ENCODE results near the gene LSM10.

LSM10 gene

DNA sequence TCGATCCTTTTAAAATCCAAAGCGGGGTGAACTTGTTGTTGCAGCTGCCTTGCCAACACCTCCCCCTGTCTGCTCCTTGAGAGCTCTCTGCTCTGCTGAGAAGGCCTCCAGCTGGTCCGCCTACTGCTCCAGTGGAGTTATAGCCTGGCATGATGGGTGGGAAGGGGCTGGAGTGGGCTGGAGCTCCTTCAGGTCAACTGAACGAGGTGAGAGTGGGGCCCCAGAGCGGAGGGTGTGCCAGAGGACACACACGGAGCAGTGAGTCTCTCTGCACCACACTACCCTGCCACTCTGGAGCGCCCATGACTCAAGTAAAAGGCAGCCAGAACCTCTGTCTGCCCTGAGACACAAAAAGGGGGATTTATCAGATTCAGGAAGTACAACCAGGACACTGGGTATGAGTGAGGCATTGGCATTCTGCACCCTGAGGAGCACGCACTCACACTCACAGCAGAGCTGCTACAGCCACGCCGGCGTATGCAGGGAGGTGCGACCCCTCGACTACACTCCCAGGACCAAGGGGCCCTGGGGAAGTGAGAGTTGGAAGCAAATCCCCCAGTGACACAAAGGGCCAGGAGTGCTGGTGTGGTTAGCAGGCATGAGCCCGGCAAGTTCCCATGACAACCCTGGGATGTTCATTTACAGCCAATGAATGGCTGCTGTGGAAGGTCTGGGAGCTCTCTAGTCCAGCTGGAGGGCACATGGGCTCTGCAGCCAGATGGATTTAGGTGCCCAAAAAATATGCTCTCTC is 46.3 kb downstream of the LSM10 start:
- peak; percentile 32 for DNase-seq (ENCODE audit: low read depth, low spot score)

DNA sequence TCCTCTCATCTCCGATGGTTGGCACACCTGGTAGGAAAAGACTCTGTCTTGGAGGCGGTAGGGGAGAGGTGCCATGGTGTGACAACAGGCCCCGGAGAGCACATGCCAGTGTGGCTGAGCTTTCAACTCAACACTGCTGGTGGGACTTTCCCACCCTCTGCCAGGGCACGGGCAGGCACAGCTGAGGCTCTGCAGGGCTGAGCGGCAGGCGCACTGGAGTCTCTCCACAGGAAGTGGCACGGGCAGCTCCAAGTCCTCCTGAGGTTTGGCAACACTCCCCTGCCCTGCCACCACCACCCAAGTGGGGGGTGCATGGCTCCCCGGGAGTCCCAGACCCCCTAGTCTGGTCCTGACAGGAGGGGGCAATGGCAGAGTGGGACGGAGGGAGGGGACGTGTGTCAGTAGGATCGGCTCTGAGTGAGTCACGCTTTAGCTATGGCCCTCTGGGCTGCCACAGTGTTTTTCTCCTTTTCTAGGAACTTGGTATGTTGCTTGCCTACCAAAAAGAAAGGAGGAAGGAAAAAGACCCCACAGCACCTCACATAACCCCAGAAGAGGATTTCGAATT is 47.0 kb downstream of the LSM10 start:
- peak; percentile 30 for DNase-seq (ENCODE audit: low read depth, low spot score)

DNA sequence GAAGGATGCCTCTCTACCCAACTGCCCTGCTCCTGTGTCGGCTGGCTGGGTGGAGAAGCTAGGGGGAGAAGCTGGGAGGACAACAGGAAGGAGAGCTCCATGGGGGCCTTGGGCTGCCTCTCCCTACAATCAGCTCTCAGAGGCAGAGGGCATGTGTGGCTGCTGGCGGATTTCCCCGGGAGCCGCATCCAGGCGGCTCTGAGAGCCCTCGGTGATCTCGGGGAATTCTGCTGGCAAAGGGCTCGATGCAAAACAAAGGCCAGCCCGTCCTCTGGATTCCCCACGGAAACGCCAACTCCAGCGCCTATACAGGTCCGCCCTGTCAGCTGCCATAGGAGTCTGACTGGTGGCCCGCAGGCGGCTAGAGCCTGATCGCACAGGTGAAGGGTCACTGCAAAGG is 47.9 kb downstream of the LSM10 start:
- no peak for DNase-seq (ENCODE audit: low read depth, low spot score)

DNA sequence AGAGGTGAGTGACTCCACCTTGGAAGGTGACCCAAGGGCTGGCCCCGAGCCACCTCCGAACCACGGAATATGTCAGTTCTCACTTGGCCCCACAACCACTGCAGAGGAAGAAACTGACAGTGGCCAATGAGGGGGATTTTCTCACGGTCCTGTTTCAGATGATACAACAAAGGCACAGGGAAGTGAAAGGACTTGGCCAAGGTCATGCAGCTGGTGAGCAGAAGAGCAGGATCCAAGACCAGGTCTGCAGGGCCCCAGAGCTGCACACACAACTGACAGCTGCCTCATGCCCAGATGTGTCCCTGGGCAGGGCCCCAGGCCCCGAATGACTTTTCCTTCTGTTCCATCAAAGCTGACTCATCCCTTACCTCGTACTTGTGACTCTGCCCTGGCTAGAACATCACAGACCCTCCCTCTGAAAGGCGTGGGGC is 48.5 kb downstream of the LSM10 start:
- DNase-seq (ENCODE audit: low read depth, low spot score), result no peak

DNA sequence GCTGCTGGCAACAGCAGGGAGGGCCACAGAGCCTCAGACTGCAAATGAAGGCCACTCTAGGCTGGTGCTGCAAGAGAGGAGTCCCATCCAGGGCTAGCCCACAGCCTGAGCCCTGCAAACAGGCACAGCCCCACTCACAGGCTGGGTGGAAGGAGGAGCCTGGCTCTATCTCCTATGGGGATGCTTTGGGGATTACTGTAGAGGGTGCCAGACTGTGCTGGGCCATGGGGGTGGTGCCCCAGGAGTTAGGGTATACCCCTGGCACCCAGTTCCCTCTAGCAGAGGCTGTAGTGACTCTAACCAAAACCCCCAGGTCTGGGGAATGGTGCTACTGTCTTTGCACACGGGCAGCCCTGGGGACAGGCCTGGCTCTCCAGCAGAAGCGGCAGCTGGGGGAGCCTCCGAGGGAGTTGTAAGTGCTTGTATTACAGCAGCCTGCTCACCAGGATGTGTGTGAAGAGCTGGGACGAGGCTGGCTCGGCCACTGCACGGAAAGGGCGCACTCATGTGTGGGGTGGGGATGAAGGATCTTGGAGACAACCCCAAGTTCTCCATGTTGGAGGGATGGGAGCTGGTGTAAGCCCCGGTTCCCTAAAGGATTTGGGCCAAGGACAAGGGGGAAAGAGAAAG is 50.9 kb downstream of the LSM10 start:
- DNase-seq (ENCODE audit: low read depth, low spot score), result no peak

DNA sequence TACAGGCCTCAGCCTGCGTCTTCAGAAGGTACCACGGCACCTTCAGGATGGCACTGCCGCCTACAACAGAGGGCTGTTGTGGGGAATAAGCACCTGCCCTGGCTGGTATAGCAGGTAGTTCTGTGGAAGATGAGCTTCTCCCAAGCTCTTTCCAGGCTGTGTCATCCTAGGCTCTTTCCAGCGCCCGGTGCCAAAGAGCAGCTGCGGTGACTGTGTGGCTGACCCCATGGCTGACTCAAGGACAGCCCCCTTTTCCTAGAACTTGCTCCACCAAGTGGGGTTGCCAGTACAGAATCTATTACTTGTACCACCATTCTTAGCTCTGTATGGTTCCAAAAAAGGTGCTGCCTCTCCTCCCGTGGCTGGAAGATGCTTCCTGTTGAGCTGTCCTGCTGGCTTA is 52.4 kb downstream of the LSM10 start:
- no peak for DNase-seq (ENCODE audit: low read depth, low spot score)

DNA sequence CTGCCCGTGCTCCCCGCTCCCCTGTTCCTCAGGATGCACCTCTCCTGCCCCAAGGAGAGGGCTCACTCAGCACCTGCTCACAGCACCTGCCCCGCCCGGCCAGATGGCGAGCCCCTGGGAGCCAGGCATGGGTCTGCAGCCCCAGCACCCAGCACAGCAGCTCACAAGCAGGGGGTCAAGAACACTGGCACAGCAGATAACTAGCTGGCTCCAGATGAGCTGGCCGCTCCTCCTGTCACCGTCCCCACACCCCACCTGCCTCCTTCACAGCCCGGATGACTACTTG is 53.4 kb downstream of the LSM10 start:
- no peak for DNase-seq (ENCODE audit: low read depth, low spot score)

DNA sequence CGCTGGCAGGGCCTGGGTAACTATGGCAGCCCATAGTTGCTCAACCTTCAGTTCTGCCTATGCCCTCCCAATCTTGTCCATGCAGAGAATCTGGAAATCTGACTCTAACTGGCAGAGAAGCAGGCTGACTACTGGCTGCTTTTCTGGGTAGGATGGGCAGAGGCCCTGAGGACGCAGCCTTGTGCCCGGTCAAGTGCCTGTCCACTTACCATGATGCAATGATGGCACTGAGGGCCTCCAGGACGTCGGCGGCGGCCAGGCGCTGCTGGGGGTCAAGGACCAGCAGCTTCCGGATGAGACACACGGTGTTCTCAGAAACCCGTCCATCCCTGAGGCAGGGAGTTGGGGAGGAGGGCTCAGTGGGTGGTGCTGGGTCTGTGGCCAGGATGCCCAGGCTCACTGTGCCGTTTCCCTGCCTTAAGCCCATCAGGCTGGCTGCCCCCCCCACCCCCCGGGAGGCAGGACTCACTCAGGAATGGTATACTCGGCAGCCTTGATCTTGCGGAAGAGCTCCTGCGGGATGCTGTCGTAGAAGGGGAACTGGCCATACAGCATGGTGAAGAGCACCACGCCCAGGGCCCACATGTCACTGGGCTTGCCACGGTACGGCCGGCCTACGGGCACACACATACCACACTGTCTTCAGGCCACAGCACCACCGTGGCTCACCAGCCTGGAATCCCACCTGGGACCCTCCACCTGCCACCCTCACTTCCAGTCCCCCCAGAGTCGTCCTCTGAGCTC is 53.9 kb downstream of the LSM10 start:
- DNase-seq (ENCODE audit: low read depth, low spot score), result no peak
